Measurements from ENCODE around the gene RAD51B.

The RAD51B gene

GRCh38 chr14:68292441-68293215, 473.0 kb downstream of the RAD51B start:
- H3K4me3 ChIP-seq (ENCODE audit: low read depth, low read length) = no peak overlapping the region
- TF ChIP-seq CTCF (IDR thresholded peaks at IDR 0.05; ENCODE audit: insufficient read depth, low read depth, low read length, missing control alignments) = no peak
- DNase-seq (ENCODE audit: low read depth) = no peak

- no peak for TF ChIP-seq CTCF (IDR thresholded peaks at IDR 0.05; ENCODE audit: insufficient read depth, low read depth, low read length, missing control alignments)
- peak; percentile 62 for DNase-seq (ENCODE audit: low read depth)
- H3K4me3 ChIP-seq (ENCODE audit: low read depth, low read length) = no peak overlapping the region
Observed at GRCh38 chr14:68293404-68293803, 473.8 kb downstream of the RAD51B start.

- DNase-seq (ENCODE audit: low read depth) = no peak
Observed at GRCh38 chr14:68295316-68295816, 475.8 kb downstream of the RAD51B start.

GRCh38 chr14:68297039-68297438, 477.5 kb downstream of the RAD51B start:
- no peak for TF ChIP-seq CTCF (IDR thresholded peaks at IDR 0.05; ENCODE audit: insufficient read depth, low read depth, low read length, missing control alignments)
- no peak for DNase-seq (ENCODE audit: low read depth)
- no peak overlapping the region for H3K4me3 ChIP-seq (ENCODE audit: low read depth, low read length)

More at GRCh38 chr14:68295316-68295816, 475.8 kb downstream of the RAD51B start:
- TF ChIP-seq CTCF (IDR thresholded peaks at IDR 0.05; ENCODE audit: insufficient read depth, low read depth, low read length, missing control alignments) = no peak
- H3K4me3 ChIP-seq (ENCODE audit: low read depth, low read length) = no peak overlapping the region

GRCh38 chr14:68297876-68298468, 478.4 kb downstream of the RAD51B start:
- no peak for DNase-seq (ENCODE audit: low read depth)
- no peak overlapping the region for H3K4me3 ChIP-seq (ENCODE audit: low read depth, low read length)
- no peak for TF ChIP-seq CTCF (IDR thresholded peaks at IDR 0.05; ENCODE audit: insufficient read depth, low read depth, low read length, missing control alignments)

- no peak for DNase-seq (ENCODE audit: low read depth)
- TF ChIP-seq CTCF (IDR thresholded peaks at IDR 0.05; ENCODE audit: insufficient read depth, low read depth, low read length, missing control alignments) = no peak
- no peak overlapping the region for H3K4me3 ChIP-seq (ENCODE audit: low read depth, low read length)
Observed at GRCh38 chr14:68300608-68301007, 481.0 kb downstream of the RAD51B start.

Measured in GM12865 (cell line).